HG03139 (cell line): ENCODE results near the gene MACIR.
"Not testable (repeated sequence)": the region's sequence is repeated elsewhere in the genome, so short reads cannot be mapped to it uniquely, and the experiment has no call there.

Experiments used
- ATAC-seq: cut with Tn5 transposase; IDR thresholded peaks from one replicate; pipeline ENCODE4 v1.9.1; 2021; ENCODE audit not compliant: unreplicated experiment

MACIR gene

GRCh38 chr5:103258368-103258956 is at the start of gene MACIR:
TSS of gene MACIR (plus strand) at chr5:103258763. CDS start at chr5:103275920, 17,157 bp downstream.
- ATAC-seq: peak; percentile 89

GRCh38 chr5:103209065-103209464 is 49.5 kb upstream of the MACIR start:
- no peak for ATAC-seq

- ATAC-seq: no peak
Measured at GRCh38 chr5:103210952-103211351, 47.6 kb upstream of the MACIR start.

GRCh38 chr5:103211576-103212561 is 46.7 kb upstream of the MACIR start:
- ATAC-seq: peak; percentile 70

GRCh38 chr5:103216137-103216536 is 42.4 kb upstream of the MACIR start:
- no peak for ATAC-seq

- no peak for ATAC-seq
Measured at GRCh38 chr5:103216697-103217096, 41.9 kb upstream of the MACIR start.

GRCh38 chr5:103217101-103217500 is 41.5 kb upstream of the MACIR start:
- no peak for ATAC-seq

- no peak for ATAC-seq
Measured at GRCh38 chr5:103218164-103218563, 40.4 kb upstream of the MACIR start.

- ATAC-seq: not testable (repeated sequence)
Measured at GRCh38 chr5:103219074-103219473, 39.5 kb upstream of the MACIR start.

GRCh38 chr5:103223031-103223955 is 35.3 kb upstream of the MACIR start:
- no peak for ATAC-seq

GRCh38 chr5:103224118-103224893 is 34.3 kb upstream of the MACIR start:
- ATAC-seq: no peak

- ATAC-seq: no peak
Measured at GRCh38 chr5:103224894-103225246, 33.7 kb upstream of the MACIR start.

- ATAC-seq: no peak
Measured at GRCh38 chr5:103228061-103228460, 30.5 kb upstream of the MACIR start.

- no peak for ATAC-seq
Measured at GRCh38 chr5:103228588-103228987, 30.0 kb upstream of the MACIR start.

- peak; percentile 76 for ATAC-seq
Measured at GRCh38 chr5:103232393-103232999, 26.1 kb upstream of the MACIR start.

GRCh38 chr5:103234239-103234975 is 24.2 kb upstream of the MACIR start:
- no peak for ATAC-seq

- no peak for ATAC-seq
Measured at GRCh38 chr5:103235891-103236290, 22.7 kb upstream of the MACIR start.

GRCh38 chr5:103237778-103238177 is 20.8 kb upstream of the MACIR start:
- no peak for ATAC-seq

GRCh38 chr5:103243665-103244064 is 14.9 kb upstream of the MACIR start:
- ATAC-seq: no peak
